Measurements from ENCODE around the gene SPP2. TPM values are rescaled to one million over a fixed set of nuclear protein-coding genes. Genes with fewer than 3 reads are reported as not detected.

The SPP2 gene
- total and polyA plus RNA-seq, 2 of the 8 experiments (the other 6 are each of a cell fraction or from before 2014, with no cell fraction given) = not detected

DNA sequence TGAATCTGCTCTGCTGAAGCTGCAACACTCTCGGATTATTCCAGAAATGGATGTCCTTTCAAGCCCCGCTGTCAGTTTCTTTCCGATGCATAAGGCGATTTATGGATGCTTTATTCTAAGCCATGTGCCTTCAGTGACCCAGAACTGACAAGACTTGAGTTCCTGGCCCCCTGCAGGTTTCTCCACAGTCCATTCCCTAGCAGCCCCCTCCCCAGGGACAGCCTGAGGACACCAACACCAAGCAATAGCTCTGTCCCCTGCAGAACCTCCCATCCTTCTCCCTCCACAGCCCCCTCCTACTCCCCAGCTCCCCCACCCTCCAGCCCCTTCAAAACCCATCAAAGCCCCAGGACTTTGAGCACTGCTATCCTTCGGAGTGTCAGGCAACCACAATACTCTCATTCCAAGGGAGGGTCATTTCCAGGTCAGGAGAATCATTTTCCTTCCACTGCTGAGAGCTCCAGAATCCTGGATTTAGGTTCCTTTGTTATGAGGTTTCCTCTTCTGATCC, 24.6 kb upstream of the SPP2 start (continued):
- TF ChIP-seq SUZ12 (IDR thresholded peaks at IDR 0.05; ENCODE audit: low read length) (no peak), RNF2 (IDR thresholded peaks at IDR 0.05; ENCODE audit: borderline replicate concordance, low read depth, low read length, missing control alignments, poor library complexity, severe bottlenecking) (no peak), TBP (IDR thresholded peaks at IDR 0.05; ENCODE audit: low read depth, low read length) (no peak), CHD2 (IDR thresholded peaks at IDR 0.05; ENCODE audit: low read length) (no peak), TCF12 (IDR thresholded peaks at IDR 0.05; ENCODE audit: low read depth, low read length) (no peak)
- TF ChIP-seq, protein P1, sequence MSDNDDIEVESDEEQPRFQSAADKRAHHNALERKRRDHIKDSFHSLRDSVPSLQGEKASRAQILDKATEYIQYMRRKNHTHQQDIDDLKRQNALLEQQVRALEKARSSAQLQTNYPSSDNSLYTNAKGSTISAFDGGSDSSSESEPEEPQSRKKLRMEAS (IDR thresholded peaks at IDR 0.05) = no peak

Data from H1 (cell line).